G401 (cell line): ENCODE measurements around the gene CHN1. TPM values are rescaled to one million over a fixed set of nuclear protein-coding genes. Genes with fewer than 3 reads are reported as not detected.
A peak's percentile ranks its signal among the peaks of the same experiment; 100 is the strongest.

Source experiments
- DNase-seq: peaks from one replicate; pipeline ENCODE4 v3.0.0-alpha.2; 2015; ENCODE audit warnings: low spot score
- in situ Hi-C: cut with HindIII; loops from 2 replicates; pipeline ENCODE4 v1.10.0; 2016; ENCODE audit warnings: low sequenced_read_pairs, mixed read lengths
- total RNA-seq: library from RNA; depleted of rRNA; stranded (reverse); fragments of >200 nt; shearing (Covaris generic); gene quantifications from 2 replicates; pipeline ENCODE4 v1.2.3, GENCODE V29; 2014; rRNA removed

The CHN1 gene
- total RNA-seq, 1 experiment from 2014 or later, result 0.34 TPM

- in situ Hi-C loops, result no loop called here
- no peak for DNase-seq
These were observed 242.7 kb downstream of the CHN1 start for GRCh38 chr2:174762464-174762863.

- in situ Hi-C loops, result no loop called here
- peak; percentile 28 for DNase-seq
These were observed 243.3 kb downstream of the CHN1 start for GRCh38 chr2:174761837-174762236.

- in situ Hi-C loops, result no loop called here
- DNase-seq, result no peak
These were observed 244.2 kb downstream of the CHN1 start for GRCh38 chr2:174760845-174761473.

GRCh38 chr2:174759381-174760065 is 245.7 kb downstream of the CHN1 start:
- in situ Hi-C loops, result no loop called here
- DNase-seq, result no peak

GRCh38 chr2:174756743-174757142 is 248.4 kb downstream of the CHN1 start:
- no peak for DNase-seq
- in situ Hi-C loops, result no loop called here

GRCh38 chr2:174753038-174753633 is 252.0 kb downstream of the CHN1 start:
- in situ Hi-C loops, result no loop called here
- no peak for DNase-seq

- DNase-seq, result no peak
- in situ Hi-C loops, result no loop called here
These were observed 252.7 kb downstream of the CHN1 start for GRCh38 chr2:174752403-174753037.

GRCh38 chr2:174750923-174751441 is 254.2 kb downstream of the CHN1 start:
- in situ Hi-C loops, result no loop called here
- no peak for DNase-seq

GRCh38 chr2:174749793-174750192 is 255.4 kb downstream of the CHN1 start:
- in situ Hi-C loops, result no loop called here
- DNase-seq, result no peak

GRCh38 chr2:174748948-174749347 is 256.2 kb downstream of the CHN1 start:
- DNase-seq, result peak; percentile 74
- in situ Hi-C loops, result no loop called here

Other genes with a start within 250 kb of the CHN1 start
- gene CHRNA1, start 240.9 kb downstream of the CHN1 start, total RNA-seq, result not detected in 2 replicates
- 27.0 and 31.0 TPM in 2 replicates for gene ATF2, start 162.8 kb upstream of the CHN1 start, total RNA-seq
- 213 and 260 TPM in 2 replicates for gene ATP5MC3, start 176.3 kb upstream of the CHN1 start, total RNA-seq